Activated naive CD4-positive, alpha-beta T cell treated with anti-CD3 and anti-CD28 coated beads for 36 hours (primary cell): ENCODE data around the gene SCAMP4. TPM values are rescaled to one million over a fixed set of nuclear protein-coding genes. Genes with fewer than 3 reads are reported as not detected.
"Not testable (repeated sequence)": the region's sequence is repeated elsewhere in the genome, so short reads cannot be mapped to it uniquely, and the experiment has no call there.

Experiments used
- CTCF ChIA-PET: fragments of 350-600 bp; sonication (Branson Sonifier 250); formaldehyde crosslinking; loops from one replicate; lab custom pipeline; 2021; ENCODE audit warnings: antibody characterized with exemption; lab: Charles Lee
- DNase-seq: peaks from one replicate; pipeline ENCODE4 v3.0.0-alpha.2; 2020
- H3K27ac Mint-ChIP-seq: one replicate; pipeline ENCODE4 v1.8.0; 2021; ENCODE audit warnings: mild to moderate bottlenecking, mixed read lengths
- H3K27me3 Mint-ChIP-seq: one replicate; pipeline ENCODE4 v1.8.0; 2021; ENCODE audit warnings: low read depth, mixed read lengths
- H3K36me3 Mint-ChIP-seq: one replicate; pipeline ENCODE4 v1.8.0; 2021; ENCODE audit warnings: low read depth, mixed read lengths
- H3K4me1 Mint-ChIP-seq: one replicate; pipeline ENCODE4 v1.8.0; 2021; ENCODE audit warnings: low read depth, mixed read lengths
- H3K4me3 Mint-ChIP-seq: one replicate; pipeline ENCODE4 v1.8.0; 2021; ENCODE audit warnings: mild to moderate bottlenecking, moderate library complexity, mixed read lengths
- H3K9me3 Mint-ChIP-seq: one replicate; pipeline ENCODE4 v1.8.0; 2021; ENCODE audit warnings: mixed read lengths
- intact Hi-C: fragments of 100-400 bp; cut with micrococcal nuclease; formaldehyde crosslinking; loops from one replicate; pipeline ENCODE4 v1.15.1; 2023
- total RNA-seq, 2 experiments: library from RNA; stranded (reverse); gene quantifications; one replicate each; pipeline ENCODE4 v1.2.3, GENCODE V29; 2021

Gene SCAMP4
- total RNA-seq, 2 experiments from 2014 or later = 12.1 to 14.5 TPM

GRCh38 chr19:1871140-1871597 is 34.0 kb upstream of the SCAMP4 start:
- intact Hi-C loops = no loop called here
- peaks cover 12% of the 10 kb centered on the region for H3K36me3 Mint-ChIP-seq
- H3K4me1 Mint-ChIP-seq = peaks cover 31% of the 10 kb centered on the region

GRCh38 chr19:1871630-1872029 is 33.6 kb upstream of the SCAMP4 start:
- H3K27me3 Mint-ChIP-seq = no peaks in the 10 kb centered on the region
- peaks cover 12% of the 10 kb centered on the region for H3K36me3 Mint-ChIP-seq
- CTCF ChIA-PET = no interaction called here
- no peak overlapping the region for H3K4me3 Mint-ChIP-seq
- H3K9me3 Mint-ChIP-seq = no peaks in the 10 kb centered on the region
- H3K27ac Mint-ChIP-seq = no peak overlapping the region
- H3K4me1 Mint-ChIP-seq = peaks cover 35% of the 10 kb centered on the region
- no peak for DNase-seq
- intact Hi-C loops = no loop called here

More at GRCh38 chr19:1871140-1871597, 34.0 kb upstream of the SCAMP4 start:
- Mint-ChIP-seq H3K4me3 (no peak overlapping the region), H3K9me3 (no peaks in the 10 kb centered on the region), H3K27ac (no peak overlapping the region), H3K27me3 (no peaks in the 10 kb centered on the region)
- no peak for DNase-seq
- CTCF ChIA-PET = no interaction called here

GRCh38 chr19:1872807-1873523 is 32.2 kb upstream of the SCAMP4 start:
- DNase-seq = no peak
- Mint-ChIP-seq H3K9me3 (no peaks in the 10 kb centered on the region), H3K36me3 (peaks cover 12% of the 10 kb centered on the region), H3K27ac (peak overlapping the region; percentile 59), H3K4me1 (peaks cover 32% of the 10 kb centered on the region), H3K4me3 (no peak overlapping the region), H3K27me3 (no peaks in the 10 kb centered on the region)
- intact Hi-C loops = no loop called here
- CTCF ChIA-PET = no interaction called here

- Mint-ChIP-seq H3K27ac (peak overlapping the region; percentile 96), H3K27me3 (no peaks in the 10 kb centered on the region), H3K9me3 (no peaks in the 10 kb centered on the region), H3K4me3 (peak overlapping the region; percentile 100), H3K36me3 (peaks cover 12% of the 10 kb centered on the region), H3K4me1 (peaks cover 32% of the 10 kb centered on the region)
- CTCF ChIA-PET = no interaction called here
- no peak for DNase-seq
- intact Hi-C loops = loop anchor here (1.0 kb wide), 1 partner anchor 9 kb away; no protein-coding TSS in a partner anchor
These were observed 31.4 kb upstream of the SCAMP4 start for GRCh38 chr19:1873524-1874473.

GRCh38 chr19:1874554-1875185 is 30.5 kb upstream of the SCAMP4 start:
- Mint-ChIP-seq H3K9me3 (no peaks in the 10 kb centered on the region), H3K4me1 (peaks cover 28% of the 10 kb centered on the region), H3K36me3 (peaks cover 12% of the 10 kb centered on the region), H3K4me3 (peak overlapping the region; percentile 100), H3K27ac (peak overlapping the region; percentile 96), H3K27me3 (no peaks in the 10 kb centered on the region)
- CTCF ChIA-PET = interaction anchor here (0.6 kb wide), 1 partner anchor 180 kb away, joined by 3 read pairs; no protein-coding TSS in a partner anchor
- no peak for DNase-seq
- intact Hi-C loops = loop anchor here (1.0 kb wide), 1 partner anchor 10 kb away; no protein-coding TSS in a partner anchor

- H3K27me3 Mint-ChIP-seq, CTCF ChIA-PET, intact Hi-C loops, H3K9me3 Mint-ChIP-seq, DNase-seq: not testable (repeated sequence)
- Mint-ChIP-seq H3K27ac (peak overlapping the region; percentile 96), H3K36me3 (peaks cover 12% of the 10 kb centered on the region), H3K4me3 (peak overlapping the region; percentile 100), H3K4me1 (peaks cover 26% of the 10 kb centered on the region)
These were observed 29.9 kb upstream of the SCAMP4 start for GRCh38 chr19:1875265-1875645.

- Mint-ChIP-seq H3K4me3 (peak overlapping the region; percentile 100), H3K4me1 (peaks cover 24% of the 10 kb centered on the region), H3K9me3 (no peaks in the 10 kb centered on the region), H3K36me3 (peaks cover 12% of the 10 kb centered on the region), H3K27me3 (no peaks in the 10 kb centered on the region), H3K27ac (peak overlapping the region; percentile 96)
- CTCF ChIA-PET = interaction anchor here (1.3 kb wide), 1 partner anchor 38 kb away, joined by 3 read pairs; no protein-coding TSS in a partner anchor
- intact Hi-C loops = loop anchor here (1.0 kb wide), 1 partner anchor 8 kb away; no protein-coding TSS in a partner anchor
- peak; percentile 91 for DNase-seq
These were observed 29.3 kb upstream of the SCAMP4 start for GRCh38 chr19:1875646-1876495.

- H3K27ac Mint-ChIP-seq = peak overlapping the region; percentile 96
- not testable (repeated sequence) for H3K9me3 Mint-ChIP-seq, DNase-seq, H3K27me3 Mint-ChIP-seq
- H3K4me1 Mint-ChIP-seq = peaks cover 24% of the 10 kb centered on the region
- intact Hi-C loops = loop anchor here (1.0 kb wide), 1 partner anchor 8 kb away; no protein-coding TSS in a partner anchor
- CTCF ChIA-PET = interaction anchor here (1.3 kb wide), 1 partner anchor 39 kb away, joined by 3 read pairs; no protein-coding TSS in a partner anchor
- H3K4me3 Mint-ChIP-seq = peak overlapping the region; percentile 100
- peaks cover 12% of the 10 kb centered on the region for H3K36me3 Mint-ChIP-seq
These were observed 28.5 kb upstream of the SCAMP4 start for GRCh38 chr19:1876496-1877279.

GRCh38 chr19:1877280-1877660 is 27.9 kb upstream of the SCAMP4 start:
- CTCF ChIA-PET = interaction anchor here (1.3 kb wide), 1 partner anchor 39 kb away, joined by 3 read pairs; no protein-coding TSS in a partner anchor
- H3K27ac Mint-ChIP-seq, H3K9me3 Mint-ChIP-seq, H3K27me3 Mint-ChIP-seq, DNase-seq, H3K4me3 Mint-ChIP-seq, intact Hi-C loops: not testable (repeated sequence)
- H3K36me3 Mint-ChIP-seq = peaks cover 12% of the 10 kb centered on the region
- peaks cover 28% of the 10 kb centered on the region for H3K4me1 Mint-ChIP-seq

GRCh38 chr19:1878583-1878982 is 26.6 kb upstream of the SCAMP4 start:
- H3K4me3 Mint-ChIP-seq, H3K27ac Mint-ChIP-seq, H3K27me3 Mint-ChIP-seq, H3K9me3 Mint-ChIP-seq, DNase-seq, intact Hi-C loops, CTCF ChIA-PET: not testable (repeated sequence)
- peaks cover 36% of the 10 kb centered on the region for H3K4me1 Mint-ChIP-seq
- H3K36me3 Mint-ChIP-seq = peaks cover 12% of the 10 kb centered on the region
